Measurements from ENCODE around the gene FUT1. TPM values are rescaled to one million over a fixed set of nuclear protein-coding genes. Genes with fewer than 3 reads are reported as not detected.
"Not testable (repeated sequence)": the region's sequence is repeated elsewhere in the genome, so short reads cannot be mapped to it uniquely, and the experiment has no call there.

FUT1 gene
- polyA plus RNA-seq, 1 donor, result 1.1 TPM

- DNase-seq (ENCODE audit: low read depth), result not testable (repeated sequence)
Measured at GRCh38 chr19:48718106-48718505, 34.3 kb downstream of the FUT1 start.

GRCh38 chr19:48716562-48717291 lies 35.7 kb downstream of the FUT1 start:
- DNase-seq (ENCODE audit: low read depth), result no peak

DNA sequence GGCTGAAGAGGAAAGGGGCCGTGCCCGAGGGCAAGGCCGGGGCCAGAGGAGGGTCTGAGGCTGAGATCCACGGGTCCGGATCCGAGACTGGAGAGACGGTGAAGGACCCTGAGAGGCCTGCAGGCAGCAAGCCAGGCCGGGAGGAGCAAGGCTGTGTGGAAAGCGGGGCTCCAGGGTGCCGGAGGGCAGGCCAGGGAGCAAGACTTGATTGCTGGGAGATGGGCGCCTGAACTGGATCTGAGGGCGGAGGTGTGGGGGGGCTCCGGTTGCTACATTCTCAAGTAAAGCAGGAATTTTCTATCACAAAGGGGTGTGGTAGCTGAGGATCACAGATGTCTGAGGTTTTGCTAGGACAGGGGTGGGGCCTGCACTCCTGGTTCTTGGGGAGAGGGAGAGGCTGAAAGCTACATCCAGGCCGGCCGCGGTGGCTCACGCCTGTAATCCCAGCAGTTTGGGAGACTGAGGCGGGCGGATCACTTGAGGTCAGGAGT lies 36.7 kb downstream of the FUT1 start:
- DNase-seq (ENCODE audit: low read depth), result no peak

- DNase-seq (ENCODE audit: low read depth), result no peak
Measured at GRCh38 chr19:48714759-48715675, 37.4 kb downstream of the FUT1 start.

DNA sequence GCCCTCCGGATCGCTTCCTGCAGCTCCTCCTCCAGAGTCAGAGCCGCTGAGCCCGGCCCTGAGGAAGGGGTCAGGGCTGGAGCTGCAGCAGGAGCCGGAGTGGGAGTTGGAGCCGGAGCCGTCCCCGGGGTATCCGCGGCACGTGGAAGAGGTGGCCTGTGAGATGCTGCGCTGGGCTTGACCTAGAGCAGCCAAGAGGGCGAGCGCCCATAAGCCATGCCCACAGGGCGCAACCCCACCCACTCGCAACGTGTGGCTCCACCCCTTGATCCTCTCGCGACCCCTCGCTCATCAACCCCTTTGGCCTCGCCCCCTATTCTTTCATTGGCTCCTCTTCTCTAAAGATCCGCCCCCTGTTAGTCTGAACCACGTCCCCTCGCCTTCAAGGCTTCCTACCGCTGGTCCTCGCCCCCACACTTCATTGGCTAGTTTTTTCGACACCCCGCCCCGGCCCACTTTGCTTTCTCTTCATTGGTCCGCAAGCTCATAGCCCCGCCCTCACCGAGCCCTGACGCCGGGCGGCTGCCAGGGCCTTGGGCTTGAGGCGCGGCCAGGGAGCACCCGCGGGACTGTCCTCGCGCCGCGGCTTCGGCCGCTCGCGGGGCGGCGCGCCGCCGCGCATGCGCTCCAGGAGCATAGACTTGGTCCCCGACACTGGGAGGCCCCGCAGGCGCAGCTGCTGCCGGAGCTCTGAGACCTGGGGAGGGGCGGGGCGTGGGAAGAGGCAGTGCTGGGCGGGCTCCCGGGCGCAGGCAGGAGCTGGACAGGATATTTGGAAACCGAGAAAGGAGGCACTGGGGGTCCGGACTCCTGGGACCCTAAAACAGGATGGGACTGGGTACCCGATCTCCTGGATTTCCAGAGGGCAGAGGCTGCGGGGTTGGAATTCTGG lies 38.3 kb downstream of the FUT1 start:
- peak; percentile 98 for DNase-seq (ENCODE audit: low read depth)

DNA sequence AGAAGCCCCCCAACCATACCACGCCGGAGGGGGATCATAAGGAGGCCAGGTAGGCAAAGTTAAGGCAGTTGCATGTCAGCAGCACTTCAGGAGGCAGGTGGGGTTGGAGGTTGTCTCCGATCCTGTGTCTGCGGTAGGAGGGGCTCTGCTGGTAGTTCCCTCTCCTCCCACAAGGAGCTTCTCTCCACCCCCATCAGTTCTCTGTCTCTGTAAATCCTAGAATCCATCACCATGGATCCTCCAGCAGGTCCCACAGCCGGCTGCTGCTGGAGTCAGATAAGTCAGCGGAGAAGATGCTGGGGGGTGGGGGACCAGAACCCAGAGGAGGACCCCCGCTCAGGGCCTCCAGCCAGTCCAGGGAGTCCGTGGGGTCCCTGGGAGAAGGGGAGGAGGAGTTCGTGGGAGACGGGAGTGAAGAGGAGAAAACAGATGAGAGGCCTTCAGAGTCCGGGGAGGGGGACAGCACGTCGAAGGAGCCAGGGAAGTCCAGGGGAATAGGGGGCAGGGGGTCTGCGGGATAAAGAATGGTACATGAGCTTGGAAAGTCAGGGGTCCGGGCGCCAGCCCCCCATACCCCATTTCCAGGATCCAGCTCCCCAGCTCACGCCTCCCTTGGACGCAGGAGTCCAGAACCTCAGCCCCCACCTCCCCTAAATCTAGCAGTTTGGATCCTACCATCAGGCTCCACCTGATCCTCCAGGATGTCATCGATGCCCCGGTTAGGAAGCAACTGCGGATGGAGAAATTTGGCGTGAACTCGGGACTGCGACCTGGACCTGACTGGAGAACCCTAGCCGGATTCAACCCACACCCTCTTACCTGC lies 39.2 kb downstream of the FUT1 start:
- DNase-seq (ENCODE audit: low read depth), result no peak

- no peak for DNase-seq (ENCODE audit: low read depth)
Measured at GRCh38 chr19:48711106-48711662, 41.3 kb downstream of the FUT1 start.

- DNase-seq (ENCODE audit: low read depth), result no peak
Measured at GRCh38 chr19:48708471-48708870, 44.0 kb downstream of the FUT1 start.

DNA sequence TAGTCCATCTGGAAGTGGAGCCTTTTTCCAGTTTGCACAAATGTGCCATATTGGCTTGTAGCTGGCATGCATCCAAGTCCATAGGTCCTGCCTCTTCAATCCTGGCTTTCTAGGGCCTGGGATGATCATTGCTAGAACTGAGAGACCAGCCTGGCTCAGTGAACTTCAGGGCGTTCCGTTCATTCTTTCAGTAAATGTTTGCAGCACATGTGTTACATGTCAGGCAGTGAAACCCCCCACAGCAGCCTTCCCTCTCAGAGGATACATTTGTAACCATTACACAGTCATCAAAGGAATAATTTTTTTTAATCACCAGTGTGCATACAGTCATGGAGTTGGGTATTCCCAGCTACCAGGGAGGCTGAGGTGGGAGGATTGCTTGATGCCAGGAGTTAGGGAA lies 47.0 kb downstream of the FUT1 start:
- no peak for DNase-seq (ENCODE audit: low read depth)

DNA sequence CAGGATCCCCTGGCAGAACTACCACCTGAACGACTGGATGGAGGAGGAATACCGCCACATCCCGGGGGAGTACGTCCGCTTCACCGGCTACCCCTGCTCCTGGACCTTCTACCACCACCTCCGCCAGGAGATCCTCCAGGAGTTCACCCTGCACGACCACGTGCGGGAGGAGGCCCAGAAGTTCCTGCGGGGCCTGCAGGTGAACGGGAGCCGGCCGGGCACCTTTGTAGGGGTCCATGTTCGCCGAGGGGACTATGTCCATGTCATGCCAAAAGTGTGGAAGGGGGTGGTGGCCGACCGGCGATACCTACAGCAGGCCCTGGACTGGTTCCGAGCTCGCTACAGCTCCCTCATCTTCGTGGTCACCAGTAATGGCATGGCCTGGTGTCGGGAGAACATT lies 49.1 kb downstream of the FUT1 start:
- DNase-seq (ENCODE audit: low read depth), result no peak

- DNase-seq (ENCODE audit: low read depth), result no peak
Measured at GRCh38 chr19:48702701-48703100, 49.7 kb downstream of the FUT1 start.

DNA sequence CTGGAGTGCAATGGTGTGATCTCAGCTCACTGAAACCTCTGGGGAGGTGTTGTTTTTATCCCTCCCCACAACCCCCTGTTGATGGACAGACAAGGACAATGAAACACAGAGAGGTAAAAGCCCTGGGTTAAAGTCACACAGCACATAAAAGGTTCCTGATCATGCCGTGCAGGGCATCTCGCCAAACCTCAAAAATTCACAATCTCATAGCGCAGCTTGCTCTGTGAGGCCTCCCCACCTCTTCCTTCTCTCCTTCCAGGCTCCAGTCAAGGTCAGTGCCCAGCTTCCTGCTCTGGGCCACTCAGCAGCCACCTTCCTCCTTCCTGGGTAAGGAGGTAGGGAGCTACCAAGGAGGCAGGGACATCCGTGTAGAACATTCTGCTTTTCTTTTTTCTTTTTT lies 54.4 kb downstream of the FUT1 start:
- no peak for DNase-seq (ENCODE audit: low read depth)

Other genes starting within 250 kb of the FUT1 start
- not detected for gene LMTK3, start 240.8 kb downstream of the FUT1 start, polyA plus RNA-seq (ENCODE audit: insufficient read length)
- 0.10 TPM for gene SULT2B1, start 200.5 kb downstream of the FUT1 start, polyA plus RNA-seq (ENCODE audit: insufficient read length)
- not detected for gene SPACA4, start 145.9 kb downstream of the FUT1 start, polyA plus RNA-seq (ENCODE audit: insufficient read length)
- gene FAM83E, start 137.6 kb downstream of the FUT1 start, polyA plus RNA-seq (ENCODE audit: insufficient read length), result not detected
- gene RPL18, start 133.5 kb downstream of the FUT1 start, polyA plus RNA-seq (ENCODE audit: insufficient read length), result 1,725 TPM
- 9.0 TPM for gene SPHK2, start 133.1 kb downstream of the FUT1 start, polyA plus RNA-seq (ENCODE audit: insufficient read length)
- 5.2 TPM for gene DBP, start 115.3 kb downstream of the FUT1 start, polyA plus RNA-seq (ENCODE audit: insufficient read length)
- gene CA11, start 106.5 kb downstream of the FUT1 start, polyA plus RNA-seq (ENCODE audit: insufficient read length), result 7.6 TPM
- 2.9 TPM for gene NTN5, start 79.6 kb downstream of the FUT1 start, polyA plus RNA-seq (ENCODE audit: insufficient read length)
- 0.83 TPM for gene FUT2, start 56.7 kb downstream of the FUT1 start, polyA plus RNA-seq (ENCODE audit: insufficient read length)
- 146 TPM for gene MAMSTR, start 32.9 kb downstream of the FUT1 start, polyA plus RNA-seq (ENCODE audit: insufficient read length)
- 25.9 TPM for gene RASIP1, start 12.0 kb downstream of the FUT1 start, polyA plus RNA-seq (ENCODE audit: insufficient read length)
- gene IZUMO1, start 5.7 kb downstream of the FUT1 start, polyA plus RNA-seq (ENCODE audit: insufficient read length), result 2.0 TPM
- not detected for gene FGF21, start 2.9 kb upstream of the FUT1 start, polyA plus RNA-seq (ENCODE audit: insufficient read length)
- 25.6 TPM for gene BCAT2, start 58.4 kb upstream of the FUT1 start, polyA plus RNA-seq (ENCODE audit: insufficient read length)
- gene HSD17B14, start 83.8 kb upstream of the FUT1 start, polyA plus RNA-seq (ENCODE audit: insufficient read length), result 3.1 TPM
- 28.0 TPM for gene PLEKHA4, start 116.0 kb upstream of the FUT1 start, polyA plus RNA-seq (ENCODE audit: insufficient read length)
- gene PPP1R15A, start 119.8 kb upstream of the FUT1 start, polyA plus RNA-seq (ENCODE audit: insufficient read length), result 45.9 TPM
- gene TULP2, start 146.1 kb upstream of the FUT1 start, polyA plus RNA-seq (ENCODE audit: insufficient read length), result not detected
- 152 TPM for gene NUCB1, start 147.7 kb upstream of the FUT1 start, polyA plus RNA-seq (ENCODE audit: insufficient read length)
- gene DHDH, start 181.1 kb upstream of the FUT1 start, polyA plus RNA-seq (ENCODE audit: insufficient read length), result 0.54 TPM
- gene BAX, start 202.2 kb upstream of the FUT1 start, polyA plus RNA-seq (ENCODE audit: insufficient read length), result 40.7 TPM
- 520 TPM for gene FTL, start 212.7 kb upstream of the FUT1 start, polyA plus RNA-seq (ENCODE audit: insufficient read length)
- gene GYS1, start 240.7 kb upstream of the FUT1 start, polyA plus RNA-seq (ENCODE audit: insufficient read length), result 89.0 TPM
- 55.3 TPM for gene RUVBL2, start 241.2 kb upstream of the FUT1 start, polyA plus RNA-seq (ENCODE audit: insufficient read length)